Type B pancreatic cell (in vitro differentiated cells): ENCODE results near the gene ZDHHC3. TPM values are rescaled to one million over a fixed set of nuclear protein-coding genes. Genes with fewer than 3 reads are reported as not detected.

Experiments
- DNase-seq: peaks from one replicate; pipeline ENCODE4 v3.0.0; 2021; ENCODE audit warnings: mixed read lengths; ENCODE audit not compliant: unreplicated experiment; ENCODE audit errors: extremely low spot score
- H3K27ac Mint-ChIP-seq: 2 replicates; pipeline ENCODE4 v1.8.0; 2021; ENCODE audit warnings: mild to moderate bottlenecking, mixed read lengths
- H3K27me3 Mint-ChIP-seq: 2 replicates; pipeline ENCODE4 v1.8.0; 2021; ENCODE audit warnings: mixed read lengths
- H3K36me3 Mint-ChIP-seq: 2 replicates; pipeline ENCODE4 v1.8.0; 2021; ENCODE audit warnings: mixed read lengths
- H3K4me1 Mint-ChIP-seq: one replicate; pipeline ENCODE4 v1.8.0; 2021; ENCODE audit warnings: mixed read lengths; ENCODE audit not compliant: unreplicated experiment
- H3K4me3 Mint-ChIP-seq: 2 replicates; pipeline ENCODE4 v1.8.0; 2021; ENCODE audit warnings: mild to moderate bottlenecking, mixed read lengths
- H3K9me3 Mint-ChIP-seq: 2 replicates; pipeline ENCODE4 v1.8.0; 2021; ENCODE audit warnings: mixed read lengths
- CTCF ChIP-seq: fragments of 200-600 bp; sonication (generic); conservative IDR thresholded peaks from 2 replicates; pipeline ENCODE4 v1.5.0; 2021; ENCODE audit warnings: antibody characterized with exemption, mild to moderate bottlenecking
- total RNA-seq: library from RNA; stranded (reverse); gene quantifications from 2 replicates; pipeline ENCODE4 v1.2.1, GENCODE V29; 2021; ENCODE audit warnings: low replicate concordance

Gene ZDHHC3
- total RNA-seq, 1 donor from 2014 or later = 83.6 TPM

- no peak overlapping the region for H3K27ac Mint-ChIP-seq
- no peak for DNase-seq
- no peak overlapping the region for H3K4me3 Mint-ChIP-seq
- no peaks in the 10 kb centered on the region for H3K27me3 Mint-ChIP-seq
- no peaks in the 10 kb centered on the region for H3K9me3 Mint-ChIP-seq
- peaks cover 24% of the 10 kb centered on the region for H3K36me3 Mint-ChIP-seq
- H3K4me1 Mint-ChIP-seq = peaks cover 6% of the 10 kb centered on the region
- TF ChIP-seq CTCF = no peak
These were observed 44.2 kb downstream of the ZDHHC3 start for GRCh38 chr3:44931791-44932190.

GRCh38 chr3:44930911-44931310 lies 45.1 kb downstream of the ZDHHC3 start:
- H3K4me3 Mint-ChIP-seq = no peak overlapping the region
- TF ChIP-seq CTCF = no peak
- DNase-seq = no peak
- no peak overlapping the region for H3K27ac Mint-ChIP-seq
- H3K4me1 Mint-ChIP-seq = peaks cover 6% of the 10 kb centered on the region
- no peaks in the 10 kb centered on the region for H3K9me3 Mint-ChIP-seq
- no peaks in the 10 kb centered on the region for H3K27me3 Mint-ChIP-seq
- H3K36me3 Mint-ChIP-seq = peaks cover 21% of the 10 kb centered on the region

GRCh38 chr3:44929782-44930181 lies 46.2 kb downstream of the ZDHHC3 start:
- DNase-seq = no peak
- Mint-ChIP-seq H3K4me3 (no peak overlapping the region), H3K36me3 (peaks cover 21% of the 10 kb centered on the region), H3K27ac (no peak overlapping the region), H3K9me3 (no peaks in the 10 kb centered on the region), H3K27me3 (no peaks in the 10 kb centered on the region), H3K4me1 (peaks cover 10% of the 10 kb centered on the region)
- no peak for TF ChIP-seq CTCF

DNA sequence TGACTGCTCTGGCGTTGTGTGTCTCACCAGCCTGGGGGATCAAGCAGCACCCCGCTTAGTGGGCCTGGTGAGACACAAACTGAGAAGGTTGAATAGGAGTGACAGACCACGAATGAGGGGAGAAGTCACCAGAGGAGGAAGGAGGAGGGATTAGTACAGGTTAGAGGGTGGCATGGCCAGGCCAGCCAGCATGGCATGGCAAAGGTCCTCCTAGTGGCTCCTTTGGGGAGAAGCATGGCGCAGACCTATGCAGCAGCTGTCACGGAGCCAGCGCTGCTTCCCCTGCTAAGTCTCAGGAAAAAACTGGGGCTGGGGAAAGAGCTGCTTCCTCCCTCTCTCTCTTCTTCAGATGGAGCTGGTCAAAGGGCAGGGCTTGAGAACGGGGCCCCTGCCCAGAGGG lies 48.6 kb downstream of the ZDHHC3 start:
- Mint-ChIP-seq H3K4me3 (no peak overlapping the region), H3K36me3 (peaks cover 18% of the 10 kb centered on the region), H3K27ac (no peak overlapping the region), H3K4me1 (peaks cover 4% of the 10 kb centered on the region), H3K27me3 (no peaks in the 10 kb centered on the region), H3K9me3 (no peaks in the 10 kb centered on the region)
- no peak for TF ChIP-seq CTCF
- DNase-seq = no peak

DNA sequence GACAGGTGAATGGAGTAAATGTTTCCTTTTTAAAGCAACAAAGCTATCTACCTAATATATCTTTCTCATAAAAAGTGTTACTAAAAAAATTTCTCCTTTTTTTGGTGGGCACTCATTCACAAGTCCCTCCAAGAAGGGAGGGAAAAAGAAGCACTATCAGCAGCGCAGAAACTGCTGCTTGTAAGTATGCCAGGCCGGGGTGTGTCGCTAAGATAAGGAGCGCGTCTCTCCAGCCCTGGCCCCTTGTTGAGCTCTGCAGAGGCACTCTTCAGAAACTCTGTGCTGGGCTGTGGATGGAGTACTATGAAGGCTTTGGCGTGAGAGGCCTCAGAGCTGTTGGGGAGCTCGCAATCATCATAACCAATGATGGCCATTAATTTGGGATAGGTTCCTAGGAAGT lies 49.1 kb downstream of the ZDHHC3 start:
- no peak for DNase-seq
- H3K36me3 Mint-ChIP-seq = peaks cover 13% of the 10 kb centered on the region
- no peaks in the 10 kb centered on the region for H3K9me3 Mint-ChIP-seq
- H3K27ac Mint-ChIP-seq = no peak overlapping the region
- peaks cover 4% of the 10 kb centered on the region for H3K4me1 Mint-ChIP-seq
- H3K27me3 Mint-ChIP-seq = no peaks in the 10 kb centered on the region
- no peak overlapping the region for H3K4me3 Mint-ChIP-seq
- TF ChIP-seq CTCF = no peak

DNA sequence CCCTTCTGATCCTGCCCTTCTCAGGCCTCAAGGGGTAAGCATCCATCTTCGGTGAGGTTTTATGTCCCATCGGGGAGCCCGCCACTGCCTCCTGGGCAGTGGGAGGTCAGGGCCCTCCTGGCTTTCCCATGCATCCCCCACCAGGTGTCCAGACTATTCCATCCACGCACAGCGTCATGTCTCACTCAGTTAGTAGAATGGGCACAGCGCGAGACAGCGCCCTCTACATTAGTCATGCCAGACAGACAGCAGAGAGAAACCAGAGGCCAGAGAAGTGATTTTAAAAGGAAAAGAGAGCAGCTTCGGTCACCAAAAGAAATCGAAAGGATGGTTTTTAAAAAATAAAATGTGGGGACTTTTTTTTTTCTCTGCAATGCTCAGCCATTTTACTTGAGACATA lies 49.8 kb downstream of the ZDHHC3 start:
- Mint-ChIP-seq H3K9me3 (no peaks in the 10 kb centered on the region), H3K4me3 (no peak overlapping the region), H3K4me1 (peaks cover 4% of the 10 kb centered on the region), H3K27me3 (no peaks in the 10 kb centered on the region), H3K36me3 (peaks cover 13% of the 10 kb centered on the region), H3K27ac (no peak overlapping the region)
- no peak for DNase-seq
- no peak for TF ChIP-seq CTCF
